ENCODE results near the gene CLDN24. TPM values are rescaled to one million over a fixed set of nuclear protein-coding genes. Genes with fewer than 3 reads are reported as not detected.

The CLDN24 gene
- total RNA-seq, 1 donor from 2014 or later, result not detected

DNA sequence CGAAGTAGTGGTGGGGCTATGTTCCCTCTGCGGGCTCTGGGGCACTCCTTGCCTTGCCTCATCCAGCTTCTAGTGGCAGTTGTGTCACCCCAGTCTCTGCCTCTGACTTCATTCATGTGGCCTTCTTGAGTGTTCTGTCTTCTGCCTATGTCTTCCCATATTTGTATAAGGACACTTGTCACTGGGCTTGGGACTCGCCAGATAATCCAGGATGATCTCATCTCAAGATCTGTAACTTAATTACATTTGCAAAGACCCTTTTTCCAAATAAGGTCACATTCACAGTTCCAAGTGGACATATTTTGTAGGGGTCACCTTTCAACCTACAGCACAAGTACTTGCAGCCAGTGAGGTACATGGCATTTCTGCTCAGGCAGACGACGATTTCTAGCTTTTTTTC is 30.3 kb upstream of the CLDN24 start:
- Mint-ChIP-seq H3K36me3 (ENCODE audit: unreplicated experiment) (no peaks in the 10 kb centered on the region), H3K27ac (ENCODE audit: unreplicated experiment) (no peak overlapping the region), H3K4me1 (ENCODE audit: low read depth, unreplicated experiment) (no peaks in the 10 kb centered on the region), H3K9me3 (ENCODE audit: unreplicated experiment) (peaks cover 4% of the 10 kb centered on the region), H3K27me3 (ENCODE audit: unreplicated experiment) (peaks cover 4% of the 10 kb centered on the region), H3K4me3 (ENCODE audit: unreplicated experiment) (no peak overlapping the region)
- DNase-seq, result no peak
- TF ChIP-seq CTCF (IDR thresholded peaks at IDR 0.05; ENCODE audit: partially characterized antibody, unreplicated experiment), result no peak

DNA sequence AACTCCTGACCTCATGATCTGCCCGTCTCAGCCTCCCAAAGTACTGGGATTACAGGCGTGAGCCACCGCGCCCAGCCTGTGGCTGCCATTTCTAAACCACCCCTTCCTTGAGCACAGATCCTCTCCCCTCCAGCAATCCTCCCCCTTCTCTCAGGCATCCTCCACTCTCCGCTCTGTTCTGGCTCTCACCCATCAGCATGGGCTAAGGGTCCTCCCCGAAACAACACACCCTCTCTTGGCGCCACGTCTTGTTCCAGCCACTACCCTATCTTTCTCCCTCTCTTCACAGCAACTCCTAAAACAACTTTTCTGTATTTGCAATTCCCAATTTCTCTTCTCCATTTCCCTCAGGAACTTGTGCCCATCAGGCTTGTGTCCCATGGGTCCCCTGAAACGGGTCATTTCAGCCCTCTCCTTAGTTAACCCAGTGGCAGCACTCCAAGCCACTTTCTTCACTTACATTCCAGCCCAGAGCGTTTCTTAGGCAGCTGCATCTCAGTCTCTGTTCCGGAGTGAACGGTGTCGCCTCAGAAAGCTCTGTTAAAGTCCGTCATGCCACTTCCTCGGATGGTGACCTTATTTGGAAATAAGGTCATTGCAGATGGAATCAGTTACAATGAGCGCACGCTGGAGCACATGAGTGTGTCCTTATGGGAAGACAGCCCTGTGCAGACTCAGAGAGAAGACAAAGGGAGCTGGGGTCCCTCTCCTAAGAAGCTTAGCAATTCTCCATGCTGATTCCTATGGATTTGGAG is 28.3 kb upstream of the CLDN24 start:
- DNase-seq, result no peak
- H3K4me1 Mint-ChIP-seq (ENCODE audit: low read depth, unreplicated experiment), result peaks cover 2% of the 10 kb centered on the region
- H3K9me3 Mint-ChIP-seq (ENCODE audit: unreplicated experiment), result peaks cover 4% of the 10 kb centered on the region
- H3K4me3 Mint-ChIP-seq (ENCODE audit: unreplicated experiment), result no peak overlapping the region
- H3K36me3 Mint-ChIP-seq (ENCODE audit: unreplicated experiment), result no peaks in the 10 kb centered on the region
- no peak overlapping the region for H3K27ac Mint-ChIP-seq (ENCODE audit: unreplicated experiment)
- no peak for TF ChIP-seq CTCF (IDR thresholded peaks at IDR 0.05; ENCODE audit: partially characterized antibody, unreplicated experiment)
- peaks cover 6% of the 10 kb centered on the region for H3K27me3 Mint-ChIP-seq (ENCODE audit: unreplicated experiment)

GRCh38 chr4:183349673-183350072 is 27.4 kb upstream of the CLDN24 start:
- no peaks in the 10 kb centered on the region for H3K36me3 Mint-ChIP-seq (ENCODE audit: unreplicated experiment)
- H3K4me3 Mint-ChIP-seq (ENCODE audit: unreplicated experiment), result no peak overlapping the region
- H3K27ac Mint-ChIP-seq (ENCODE audit: unreplicated experiment), result no peak overlapping the region
- no peak for TF ChIP-seq CTCF (IDR thresholded peaks at IDR 0.05; ENCODE audit: partially characterized antibody, unreplicated experiment)
- H3K27me3 Mint-ChIP-seq (ENCODE audit: unreplicated experiment), result peaks cover 6% of the 10 kb centered on the region
- H3K4me1 Mint-ChIP-seq (ENCODE audit: low read depth, unreplicated experiment), result peaks cover 6% of the 10 kb centered on the region
- H3K9me3 Mint-ChIP-seq (ENCODE audit: unreplicated experiment), result peaks cover 4% of the 10 kb centered on the region
- no peak for DNase-seq

DNA sequence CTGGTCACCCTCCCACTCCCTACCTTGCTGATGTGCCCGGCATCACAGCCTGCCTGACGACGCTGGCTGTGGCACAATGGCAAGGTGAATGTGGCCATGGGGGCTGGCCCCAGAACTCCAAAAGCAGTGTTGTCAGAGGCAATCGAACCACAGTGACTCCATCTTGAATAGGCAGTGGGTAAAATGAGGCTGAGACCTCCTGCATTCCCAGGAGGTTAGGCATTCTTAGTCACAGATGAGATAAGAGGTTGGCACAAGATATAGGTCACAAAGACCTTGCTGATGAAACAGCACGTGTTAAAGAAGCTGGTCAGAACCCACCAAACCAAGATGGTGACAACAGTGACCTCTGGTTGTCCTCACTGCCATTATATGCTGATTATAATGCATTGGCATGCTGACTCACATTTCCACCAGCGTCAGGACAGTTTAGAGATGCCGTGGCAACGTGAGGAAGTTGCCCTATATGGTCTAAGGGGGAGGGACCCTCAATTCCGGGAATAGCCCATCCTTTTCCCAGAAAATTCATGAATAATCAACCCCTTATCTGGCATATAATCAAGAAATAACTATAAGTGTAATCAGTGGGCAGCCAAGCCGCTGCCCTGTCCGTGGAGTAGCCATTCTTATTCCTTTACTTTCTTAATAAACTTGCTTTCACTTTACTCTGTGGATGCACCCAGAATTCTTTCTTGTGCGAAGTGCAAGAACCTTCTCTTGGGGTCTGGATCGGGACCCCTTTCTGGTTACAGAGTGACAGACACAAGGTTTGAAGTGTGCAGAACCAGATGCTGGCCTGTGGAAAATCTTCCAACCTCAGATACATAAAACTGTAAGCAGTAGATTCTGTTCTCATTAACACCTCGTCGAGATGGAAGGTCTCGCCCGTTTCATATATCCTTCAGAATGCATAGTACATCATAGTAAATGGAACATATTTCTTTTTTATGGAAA is 26.8 kb upstream of the CLDN24 start:
- no peak for TF ChIP-seq CTCF (IDR thresholded peaks at IDR 0.05; ENCODE audit: partially characterized antibody, unreplicated experiment)
- Mint-ChIP-seq H3K36me3 (ENCODE audit: unreplicated experiment) (no peaks in the 10 kb centered on the region), H3K27me3 (ENCODE audit: unreplicated experiment) (peaks cover 6% of the 10 kb centered on the region), H3K4me3 (ENCODE audit: unreplicated experiment) (no peak overlapping the region), H3K4me1 (ENCODE audit: low read depth, unreplicated experiment) (peaks cover 6% of the 10 kb centered on the region), H3K9me3 (ENCODE audit: unreplicated experiment) (peaks cover 4% of the 10 kb centered on the region), H3K27ac (ENCODE audit: unreplicated experiment) (no peak overlapping the region)
- DNase-seq, result no peak

All from glutamatergic neuron (in vitro differentiated cells).